Activated CD8-positive, alpha-beta memory T cell treated with anti-CD3 and anti-CD28 coated beads, Interleukin-2, amount 50 U/mL, for 4 hours (primary cell): Measurements from ENCODE around the gene MIGA1.

ENCODE experiments used
- DNase-seq: peaks from one replicate; pipeline ENCODE4 v3.0.0-alpha.2; 2020

Gene MIGA1

DNA sequence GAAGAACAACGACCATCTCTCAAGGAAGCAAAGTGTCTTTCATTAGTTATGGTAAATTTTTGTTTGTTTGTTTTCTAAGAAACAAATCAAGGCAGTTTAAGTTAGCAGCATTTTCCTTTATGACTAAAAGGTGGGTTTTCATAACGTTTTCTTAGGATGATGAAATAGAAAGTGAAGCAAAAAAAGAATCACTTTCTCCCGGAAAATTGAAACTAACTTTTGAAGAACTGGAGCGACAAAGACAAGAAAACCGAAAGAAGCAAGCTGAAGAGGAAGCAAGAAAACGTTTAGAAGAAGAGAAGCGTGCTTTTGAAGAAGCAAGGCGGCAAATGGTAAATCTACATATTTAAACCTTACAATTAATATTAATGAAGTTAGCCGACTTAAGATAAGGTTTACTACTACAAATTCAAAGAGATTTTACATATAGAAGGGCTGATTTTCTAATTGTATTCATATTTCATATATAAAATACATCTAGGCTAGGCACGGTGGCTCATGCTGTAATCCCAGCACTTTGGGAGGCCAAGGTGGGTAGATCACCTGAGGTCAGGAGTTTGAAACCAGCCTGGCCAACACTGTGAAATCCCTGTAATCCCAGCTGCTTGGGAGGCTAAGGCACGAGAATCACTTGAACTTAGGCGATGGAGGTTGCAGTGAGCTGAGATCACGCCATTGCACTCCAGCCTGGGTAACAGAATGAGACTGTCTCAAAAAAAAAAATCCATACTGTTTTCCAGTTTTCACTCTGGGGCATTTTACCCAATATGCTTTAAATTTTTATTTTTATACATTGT lies 147.3 kb downstream of the MIGA1 start:
- no peak for DNase-seq

DNA sequence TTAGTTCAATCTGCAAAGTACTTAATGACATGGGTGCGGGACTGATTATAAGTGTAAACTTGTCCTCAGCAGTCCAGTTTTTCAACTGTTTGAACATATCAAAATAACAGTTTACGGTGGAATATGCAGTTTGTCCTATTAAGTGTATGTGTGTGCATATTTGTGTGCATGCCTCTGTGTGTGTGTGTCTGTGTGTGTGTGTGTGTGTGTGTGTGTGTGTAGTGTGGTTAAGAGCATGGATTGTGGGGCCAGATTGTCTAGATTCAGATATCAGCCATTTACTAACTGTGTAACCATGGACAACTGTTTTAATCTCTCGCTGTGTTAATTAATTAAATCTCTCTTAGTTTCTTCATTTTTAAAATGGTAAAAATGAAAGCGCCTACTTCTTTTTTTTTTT lies 148.0 kb downstream of the MIGA1 start:
- DNase-seq, result no peak
